ENCODE results near the gene TMEM185A. TPM values are rescaled to one million over a fixed set of nuclear protein-coding genes. Genes with fewer than 3 reads are reported as not detected.

The TMEM185A gene
- total RNA-seq, 1 experiment from 2014 or later = 15.2 TPM

DNA sequence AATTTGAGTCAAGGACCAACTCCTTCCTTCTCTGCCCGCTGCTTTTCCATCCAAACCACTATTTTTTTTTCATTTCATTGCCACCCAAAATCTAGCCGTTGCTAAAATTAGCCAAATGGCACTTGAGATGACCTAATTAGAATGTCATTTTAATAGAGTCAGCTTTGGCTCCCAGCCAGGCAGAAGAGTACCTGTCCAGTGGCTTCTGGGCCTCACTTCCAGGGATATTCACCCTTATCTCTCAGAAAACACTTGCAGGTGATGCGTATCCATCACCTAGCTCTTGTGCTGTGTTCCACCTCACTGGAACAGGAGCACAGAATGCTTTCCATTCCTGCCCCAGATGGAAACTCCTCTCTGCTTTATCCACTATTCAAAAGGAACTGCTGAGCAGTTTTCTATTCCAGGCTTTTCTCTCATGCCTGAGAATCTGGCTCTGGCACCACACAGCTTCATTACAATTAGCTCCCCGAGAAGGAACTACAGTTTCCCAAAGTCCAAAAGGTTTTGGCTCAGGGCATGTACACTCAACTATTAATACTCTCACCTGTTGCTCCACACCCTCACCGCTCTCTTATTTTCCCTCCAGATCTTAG lies 62.8 kb downstream of the TMEM185A start:
- H2AFZ ChIP-seq (ENCODE audit: low read depth, low read length, poor library complexity, severe bottlenecking) = no peak overlapping the region
- POLR2A ChIA-PET = no interaction called here
- H3K27ac ChIP-seq (ENCODE audit: low read depth, low read length) = no peak overlapping the region
- intact Hi-C loops (cut with micrococcal nuclease) = no loop called here
- H3K79me2 ChIP-seq (ENCODE audit: insufficient read depth, low read length) = no peaks in the 10 kb centered on the region
- TF ChIP-seq ZFX (IDR thresholded peaks at IDR 0.05) = no peak
- TF ChIP-seq ELF1 (IDR thresholded peaks at IDR 0.05; ENCODE audit: borderline replicate concordance, low read depth) = no peak
- TF ChIP-seq, protein P1, sequence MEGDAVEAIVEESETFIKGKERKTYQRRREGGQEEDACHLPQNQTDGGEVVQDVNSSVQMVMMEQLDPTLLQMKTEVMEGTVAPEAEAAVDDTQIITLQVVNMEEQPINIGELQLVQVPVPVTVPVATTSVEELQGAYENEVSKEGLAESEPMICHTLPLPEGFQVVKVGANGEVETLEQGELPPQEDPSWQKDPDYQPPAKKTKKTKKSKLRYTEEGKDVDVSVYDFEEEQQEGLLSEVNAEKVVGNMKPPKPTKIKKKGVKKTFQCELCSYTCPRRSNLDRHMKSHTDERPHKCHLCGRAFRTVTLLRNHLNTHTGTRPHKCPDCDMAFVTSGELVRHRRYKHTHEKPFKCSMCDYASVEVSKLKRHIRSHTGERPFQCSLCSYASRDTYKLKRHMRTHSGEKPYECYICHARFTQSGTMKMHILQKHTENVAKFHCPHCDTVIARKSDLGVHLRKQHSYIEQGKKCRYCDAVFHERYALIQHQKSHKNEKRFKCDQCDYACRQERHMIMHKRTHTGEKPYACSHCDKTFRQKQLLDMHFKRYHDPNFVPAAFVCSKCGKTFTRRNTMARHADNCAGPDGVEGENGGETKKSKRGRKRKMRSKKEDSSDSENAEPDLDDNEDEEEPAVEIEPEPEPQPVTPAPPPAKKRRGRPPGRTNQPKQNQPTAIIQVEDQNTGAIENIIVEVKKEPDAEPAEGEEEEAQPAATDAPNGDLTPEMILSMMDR (IDR thresholded peaks at IDR 0.05 in 2 of 3, conservative IDR thresholded peaks at IDR 0.05 in 1 of 3; ENCODE audit: borderline replicate concordance in 1 of 3, insufficient read depth in 1 of 3, low read depth in 2 of 3, low read length in 2 of 3) = no peak
- no peak for TF ChIP-seq ZNF274 (IDR thresholded peaks at IDR 0.05; ENCODE audit: low read depth, low read length)
- no peak for TF ChIP-seq SRF (IDR thresholded peaks at IDR 0.05; ENCODE audit: low read depth)
- no peak for TF ChIP-seq FOSL1 (IDR thresholded peaks at IDR 0.05; ENCODE audit: low read depth)
- TF ChIP-seq, protein P2, sequence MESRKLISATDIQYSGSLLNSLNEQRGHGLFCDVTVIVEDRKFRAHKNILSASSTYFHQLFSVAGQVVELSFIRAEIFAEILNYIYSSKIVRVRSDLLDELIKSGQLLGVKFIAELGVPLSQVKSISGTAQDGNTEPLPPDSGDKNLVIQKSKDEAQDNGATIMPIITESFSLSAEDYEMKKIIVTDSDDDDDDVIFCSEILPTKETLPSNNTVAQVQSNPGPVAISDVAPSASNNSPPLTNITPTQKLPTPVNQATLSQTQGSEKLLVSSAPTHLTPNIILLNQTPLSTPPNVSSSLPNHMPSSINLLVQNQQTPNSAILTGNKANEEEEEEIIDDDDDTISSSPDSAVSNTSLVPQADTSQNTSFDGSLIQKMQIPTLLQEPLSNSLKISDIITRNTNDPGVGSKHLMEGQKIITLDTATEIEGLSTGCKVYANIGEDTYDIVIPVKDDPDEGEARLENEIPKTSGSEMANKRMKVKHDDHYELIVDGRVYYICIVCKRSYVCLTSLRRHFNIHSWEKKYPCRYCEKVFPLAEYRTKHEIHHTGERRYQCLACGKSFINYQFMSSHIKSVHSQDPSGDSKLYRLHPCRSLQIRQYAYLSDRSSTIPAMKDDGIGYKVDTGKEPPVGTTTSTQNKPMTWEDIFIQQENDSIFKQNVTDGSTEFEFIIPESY (IDR thresholded peaks at IDR 0.05; ENCODE audit: extremely low read depth, insufficient replicate concordance, low read length) = no peak
- TF ChIP-seq, protein P3, sequence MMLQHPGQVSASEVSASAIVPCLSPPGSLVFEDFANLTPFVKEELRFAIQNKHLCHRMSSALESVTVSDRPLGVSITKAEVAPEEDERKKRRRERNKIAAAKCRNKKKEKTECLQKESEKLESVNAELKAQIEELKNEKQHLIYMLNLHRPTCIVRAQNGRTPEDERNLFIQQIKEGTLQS (IDR thresholded peaks at IDR 0.05) = no peak
- TF ChIP-seq EZH2 (IDR thresholded peaks at IDR 0.05) = no peak
- TF ChIP-seq YY1 (IDR thresholded peaks at IDR 0.05; ENCODE audit: extremely low read depth, insufficient replicate concordance, low read depth, low read length) = no peak
- no peak for TF ChIP-seq TCF7L2 (IDR thresholded peaks at IDR 0.05; ENCODE audit: borderline replicate concordance, extremely low read depth, insufficient read depth, insufficient read length)
- no peak for TF ChIP-seq POLR2AphosphoS5 (IDR thresholded peaks at IDR 0.05; ENCODE audit: low read depth, low read length)
- no peaks in the 10 kb centered on the region for H3K36me3 ChIP-seq (ENCODE audit: control insufficient read depth in 1 of 2, insufficient read depth in 2 of 2, low read length in 2 of 2)
- H4K20me1 ChIP-seq (ENCODE audit: insufficient read depth) = no peaks in the 10 kb centered on the region
- H3K4me3 ChIP-seq (replicated peaks in 1 of 2; ENCODE audit: low read depth in 1 of 2, low read length in 2 of 2) = no peak overlapping the region
- H3K9ac ChIP-seq (ENCODE audit: low read length) = no peak overlapping the region
- ATAC-seq = no peak
- no peak overlapping the region for H3K4me2 ChIP-seq (ENCODE audit: low read length)
- BruUV-seq (replicated peaks) = no TSS peak
- H3K9me2 ChIP-seq (ENCODE audit: insufficient read depth) = no peaks in the 10 kb centered on the region
- no peaks in the 10 kb centered on the region for H3K4me1 ChIP-seq (ENCODE audit: control insufficient read depth in 1 of 2, insufficient read depth in 2 of 2, low read length in 2 of 2)
- H3K9me3 ChIP-seq (ENCODE audit: control insufficient read depth in 1 of 2, insufficient read depth in 1 of 2, low read depth in 1 of 2, low read length in 2 of 2) = no peaks in the 10 kb centered on the region
- DNase-seq (ENCODE audit: low read depth, low spot score) = no peak
- CTCF ChIA-PET = no interaction called here
- RAD21 ChIA-PET (ENCODE audit: low non-redundant PET in 1 of 2, low total read pairs in 2 of 2, uncharacterized antibody in 2 of 2, unreplicated experiment in 2 of 2) = no interaction called here
- no peaks in the 10 kb centered on the region for H3K27me3 ChIP-seq (ENCODE audit: insufficient read depth, low read length)
